Fibroblast of lung (primary cell): ENCODE results near the gene BBX.

ENCODE experiments used
- CTCF ChIP-seq, 2 donors: IDR thresholded peaks in 1 of 2; conservative IDR thresholded peaks in 1 of 2; 1 replicate in 1 of 2; 2 replicates in 1 of 2; pipeline ENCODE4 v1.5.1; 2011 to 2012; ENCODE audit warnings: low read length in 2 of 2, control low read depth in 1 of 2, inconsistent platforms in 1 of 2, low read depth in 1 of 2, mild to moderate bottlenecking in 1 of 2
- EZH2 ChIP-seq: IDR thresholded peaks from 2 replicates; pipeline ENCODE4 v1.5.1; 2012; ENCODE audit warnings: low read length, control low read depth, mild to moderate bottlenecking; ENCODE audit errors: missing control alignments

GRCh38 chr3:107574650-107575049 is 51.9 kb downstream of the BBX start:
- peak; percentile 58 to 62 for TF ChIP-seq CTCF (conservative IDR thresholded peaks at IDR 0.05 in 1 of 2, IDR thresholded peaks at IDR 0.05 in 1 of 2; ENCODE audit: low read depth in 1 of 2, low read length in 2 of 2)
- TF ChIP-seq EZH2 = no peak
